Gastroesophageal sphincter (tissue), 4 donors: ENCODE data around the gene IL2RA. TPM values are rescaled to one million over a fixed set of nuclear protein-coding genes. Genes with fewer than 3 reads are reported as not detected.

Experiments
- ATAC-seq: fragments of 150-250 bp; one replicate; pipeline ENCODE4 v1.9.1; 2016; ENCODE audit warnings: mild to moderate bottlenecking, moderate library complexity
- H3K27ac ChIP-seq, 4 donors: fragments of 200-600 bp; sonication (generic) in 3 of 4; 1 replicate in 3 of 4; 2 replicates in 1 of 4; pipeline ENCODE4 v1.5.1; 2016 to 2019
- H3K27me3 ChIP-seq: fragments of 200-600 bp; sonication (generic); one replicate; pipeline ENCODE4 v1.5.1; 2019
- H3K36me3 ChIP-seq, 2 donors: fragments of 200-600 bp; sonication (generic); one replicate each; pipeline ENCODE4 v1.5.1; 2019; ENCODE audit warnings: control low read depth in 1 of 2
- H3K4me1 ChIP-seq, 3 donors: fragments of 200-600 bp; sonication (generic); 1 replicate in 2 of 3; 2 replicates in 1 of 3; pipeline ENCODE4 v1.5.1; 2016 to 2019; ENCODE audit warnings: control low read depth in 2 of 3
- H3K4me3 ChIP-seq, 2 donors: fragments of 200-600 bp; sonication (generic); one replicate each; pipeline ENCODE4 v1.5.1; 2019; ENCODE audit warnings: mild to moderate bottlenecking in 1 of 2, moderate library complexity in 1 of 2
- H3K9me3 ChIP-seq, 3 donors: fragments of 200-600 bp; sonication (generic); one replicate each; pipeline ENCODE4 v1.5.1; 2017 to 2019; ENCODE audit warnings: control low read depth in 2 of 3
- EP300 ChIP-seq: sonication (generic); formaldehyde crosslinking; IDR thresholded peaks from one replicate; pipeline ENCODE4 v1.6.1; 2017; ENCODE audit warnings: antibody characterized with exemption, mild to moderate bottlenecking
- POLR2A ChIP-seq, 2 donors: fragments of 450-650 bp; IDR thresholded peaks; one replicate each; pipeline ENCODE4 v1.6.1; 2017; ENCODE audit warnings: antibody characterized with exemption in 2 of 2, mild to moderate bottlenecking in 2 of 2, moderate library complexity in 1 of 2
- POLR2AphosphoS5 ChIP-seq: sonication (generic); formaldehyde crosslinking; IDR thresholded peaks from one replicate; pipeline ENCODE4 v1.6.1; 2017; ENCODE audit warnings: antibody characterized with exemption
- WGBS, 2 donors: methylation state at CpG; one replicate each; pipeline ENCODE4 v1.1.5; 2018; ENCODE audit warnings: low coverage in 1 of 2; 5-methylcytosine and 5-hydroxymethylcytosine counted together
- total RNA-seq, 4 donors: library from RNA; depleted of rRNA; stranded (reverse); fragments of >200 nt; gene quantifications; one replicate each; pipeline ENCODE4 v1.1.0, GENCODE V29; 2016
- TF ChIP-seq, protein P1 (sequence below), 4 experiments: fragments of 200-600 bp in 2 of 4; fragments of 450-650 bp in 2 of 4; sonication (generic) in 1 of 4; IDR thresholded peaks; one replicate each; pipeline ENCODE4 v1.5.1; 2017 to 2019; ENCODE audit warnings: antibody characterized with exemption in 4 of 4, mild to moderate bottlenecking in 2 of 4, moderate library complexity in 2 of 4

IL2RA gene
- total RNA-seq, 4 donors from 2014 or later: 0.31 to 16.3 (median 0.50) TPM

DNA sequence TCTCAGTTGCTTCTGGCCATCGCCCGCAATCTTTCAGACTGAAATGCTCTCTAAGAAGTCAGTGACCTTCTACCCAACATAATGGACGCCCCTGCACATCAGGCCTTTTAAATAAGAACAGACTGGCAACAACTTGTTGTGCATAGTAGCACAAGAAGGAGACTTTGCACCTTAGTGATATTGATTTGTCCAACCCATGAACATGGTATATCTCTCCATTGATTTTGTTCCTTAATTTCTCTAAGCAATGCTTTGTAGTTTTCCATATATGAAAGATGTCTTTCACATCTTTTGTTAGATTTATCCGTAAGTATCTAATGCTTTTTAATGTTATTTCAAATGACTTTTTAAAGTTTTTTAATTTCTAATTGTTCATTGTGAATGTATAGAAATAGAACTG is 89.1 kb downstream of the IL2RA start:
- Histone ChIP-seq H3K27ac (no peak overlapping the region), H3K4me3 (no peak overlapping the region), H3K36me3 (no peaks in the 10 kb centered on the region), H3K4me1 (peaks cover 0 to 30% (median 4%) of the 10 kb centered on the region in 3 donors), H3K27me3 (peaks cover 11% of the 10 kb centered on the region), H3K9me3 (no peaks in the 10 kb centered on the region)
- WGBS, 2 donors: 68 to 74% methylated on average over 4 of the region's 4 CpGs
- TF ChIP-seq, protein P1, sequence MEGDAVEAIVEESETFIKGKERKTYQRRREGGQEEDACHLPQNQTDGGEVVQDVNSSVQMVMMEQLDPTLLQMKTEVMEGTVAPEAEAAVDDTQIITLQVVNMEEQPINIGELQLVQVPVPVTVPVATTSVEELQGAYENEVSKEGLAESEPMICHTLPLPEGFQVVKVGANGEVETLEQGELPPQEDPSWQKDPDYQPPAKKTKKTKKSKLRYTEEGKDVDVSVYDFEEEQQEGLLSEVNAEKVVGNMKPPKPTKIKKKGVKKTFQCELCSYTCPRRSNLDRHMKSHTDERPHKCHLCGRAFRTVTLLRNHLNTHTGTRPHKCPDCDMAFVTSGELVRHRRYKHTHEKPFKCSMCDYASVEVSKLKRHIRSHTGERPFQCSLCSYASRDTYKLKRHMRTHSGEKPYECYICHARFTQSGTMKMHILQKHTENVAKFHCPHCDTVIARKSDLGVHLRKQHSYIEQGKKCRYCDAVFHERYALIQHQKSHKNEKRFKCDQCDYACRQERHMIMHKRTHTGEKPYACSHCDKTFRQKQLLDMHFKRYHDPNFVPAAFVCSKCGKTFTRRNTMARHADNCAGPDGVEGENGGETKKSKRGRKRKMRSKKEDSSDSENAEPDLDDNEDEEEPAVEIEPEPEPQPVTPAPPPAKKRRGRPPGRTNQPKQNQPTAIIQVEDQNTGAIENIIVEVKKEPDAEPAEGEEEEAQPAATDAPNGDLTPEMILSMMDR (IDR thresholded peaks at IDR 0.05): no peak
- TF ChIP-seq POLR2AphosphoS5 (no peak), EP300 (no peak), POLR2A (IDR thresholded peaks at IDR 0.05) (no peak)
- no peak for ATAC-seq

DNA sequence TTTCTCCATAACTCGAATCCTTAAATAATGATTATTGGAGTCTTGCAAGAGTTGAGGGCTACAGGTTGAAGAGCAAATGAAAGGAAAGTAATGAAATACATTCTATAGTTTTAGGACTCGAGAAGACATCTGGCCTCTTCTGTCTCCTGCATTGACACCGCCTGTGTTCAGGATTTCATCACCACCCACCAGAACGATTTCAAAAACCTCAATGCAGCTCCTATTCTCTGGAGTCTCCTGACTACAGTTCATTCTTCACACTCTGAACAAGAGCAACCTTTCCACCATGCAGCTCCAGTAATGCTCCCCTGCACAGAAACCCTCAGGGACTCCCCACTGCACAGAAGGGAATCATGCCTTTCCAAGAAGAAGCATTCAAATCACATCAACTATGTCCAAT is 90.3 kb downstream of the IL2RA start:
- H3K4me3 ChIP-seq: no peak overlapping the region
- WGBS, 2 donors: 57 to 58% methylated on average over 4 of the region's 4 CpGs
- no peaks in the 10 kb centered on the region for H3K9me3 ChIP-seq
- H3K36me3 ChIP-seq: no peaks in the 10 kb centered on the region
- H3K27me3 ChIP-seq: peaks cover 10% of the 10 kb centered on the region
- TF ChIP-seq, protein P1 (IDR thresholded peaks at IDR 0.05): no peak
- TF ChIP-seq POLR2A (IDR thresholded peaks at IDR 0.05) (no peak), EP300 (no peak), POLR2AphosphoS5 (no peak)
- ATAC-seq: peak; percentile 37
- H3K27ac ChIP-seq: peak overlapping the region in 3 of 4 donors; percentile 27 to 65 (median 62)
- H3K4me1 ChIP-seq: peaks cover 0 to 26% (median 4%) of the 10 kb centered on the region in 3 donors

DNA sequence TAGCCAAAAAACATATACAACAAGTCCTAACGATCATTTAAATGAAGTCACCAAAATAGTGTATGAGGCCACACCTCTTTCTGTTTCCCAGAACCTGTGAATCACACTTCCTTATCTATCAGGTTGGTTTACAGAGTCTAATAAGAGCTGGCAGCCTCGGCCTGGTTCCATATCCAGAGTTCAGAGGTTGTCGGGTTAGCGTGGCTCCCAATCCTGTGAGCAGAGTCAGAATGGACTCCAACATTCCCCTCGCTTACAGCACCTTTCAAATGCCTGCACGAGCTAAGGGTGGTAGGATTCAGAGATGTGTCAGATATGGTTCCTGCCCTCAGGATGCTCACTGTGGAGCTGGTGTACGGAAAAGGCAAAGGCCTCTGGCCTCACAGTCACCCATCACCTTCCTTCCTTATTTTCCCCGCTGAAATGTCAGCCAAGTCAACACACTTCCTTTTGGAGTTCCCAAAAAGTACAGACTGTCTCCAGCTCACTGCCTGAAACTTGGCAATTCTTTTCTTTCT is 90.8 kb downstream of the IL2RA start:
- 58 to 59% methylated on average over 4 to 7 of the region's 8 CpGs for WGBS, 2 donors
- no peaks in the 10 kb centered on the region for H3K9me3 ChIP-seq
- ATAC-seq: peak; percentile 68
- H3K36me3 ChIP-seq: no peaks in the 10 kb centered on the region
- TF ChIP-seq POLR2AphosphoS5 (peak; percentile 50), POLR2A (IDR thresholded peaks at IDR 0.05) (no peak), EP300 (no peak)
- TF ChIP-seq, protein P1 (IDR thresholded peaks at IDR 0.05): no peak
- H3K4me1 ChIP-seq: peaks cover 0 to 21% (median 4%) of the 10 kb centered on the region in 3 donors
- H3K4me3 ChIP-seq: no peak overlapping the region
- peaks cover 5% of the 10 kb centered on the region for H3K27me3 ChIP-seq
- peak overlapping the region in 3 of 4 donors; percentile 62 to 65 (median 63) for H3K27ac ChIP-seq

DNA sequence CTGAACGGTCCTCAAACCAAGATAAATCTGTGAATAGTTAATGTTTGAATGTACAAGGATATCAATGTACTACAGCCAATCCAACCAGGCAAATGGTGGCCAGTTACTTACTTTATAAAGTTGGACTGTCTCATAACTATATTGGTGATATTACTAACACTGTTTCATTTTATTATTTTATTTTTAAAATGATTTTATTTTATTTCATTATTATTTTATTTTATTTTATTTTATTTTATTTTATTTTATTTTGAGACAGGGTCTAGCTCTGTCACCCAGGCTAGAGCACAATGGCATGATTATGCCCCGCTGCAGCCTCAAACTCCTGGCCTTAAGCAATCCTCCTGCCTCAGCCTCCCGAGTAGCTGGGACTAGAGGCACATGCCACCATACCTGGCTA is 91.6 kb downstream of the IL2RA start:
- H3K4me1 ChIP-seq: peaks cover 0 to 13% (median 2%) of the 10 kb centered on the region in 3 donors

More for the DNA sequence above, 91.6 kb downstream of the IL2RA start:
- Histone ChIP-seq H3K27me3 (no peaks in the 10 kb centered on the region), H3K4me3 (no peak overlapping the region), H3K27ac (peak overlapping the region in 3 of 4 donors; percentile 62 to 65 (median 63)), H3K9me3 (no peaks in the 10 kb centered on the region), H3K36me3 (peaks cover 0 to 6% of the 10 kb centered on the region in 2 donors)
- ATAC-seq: no peak
- TF ChIP-seq POLR2AphosphoS5 (no peak), EP300 (no peak), POLR2A (IDR thresholded peaks at IDR 0.05) (no peak)
- TF ChIP-seq, protein P1 (IDR thresholded peaks at IDR 0.05): no peak
- 90 to 97% methylated on average over 3 of the region's 3 CpGs for WGBS, 2 donors
